Measurements from ENCODE around the gene VDAC1.

DNA sequence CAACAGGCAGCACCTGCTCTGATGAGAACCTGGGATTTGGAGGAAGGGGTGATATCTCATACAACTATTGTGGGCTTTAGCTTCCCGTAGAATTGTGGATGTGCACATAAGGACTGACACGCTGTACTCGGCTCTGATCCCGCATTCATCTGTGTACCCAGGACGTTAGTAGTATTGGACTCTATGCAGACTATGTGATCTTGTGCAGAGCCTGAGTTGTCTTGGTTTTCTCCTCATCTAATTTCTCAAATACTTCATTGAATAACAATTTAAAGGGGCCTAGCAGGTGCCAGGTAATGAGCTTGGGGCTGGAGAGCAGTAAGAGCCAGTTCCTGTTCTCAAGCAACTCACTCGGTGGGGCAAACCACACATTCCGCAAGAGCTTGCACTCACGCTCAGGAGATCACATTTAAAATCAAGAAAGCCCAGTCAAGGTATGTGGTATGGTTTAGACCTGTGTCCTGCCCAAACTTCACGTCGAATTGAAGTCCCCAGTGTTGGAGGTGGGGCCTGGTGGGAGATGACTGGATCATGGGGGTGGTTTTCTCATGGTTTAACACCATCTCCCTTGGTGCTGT, 51.1 kb downstream of the VDAC1 start:
- TF ChIP-seq CTCF (conservative IDR thresholded peaks at IDR 0.05 in 1 of 2, IDR thresholded peaks at IDR 0.05 in 1 of 2; ENCODE audit: low read depth in 1 of 2, low read length in 2 of 2) = no peak
- TF ChIP-seq EZH2 (IDR thresholded peaks at IDR 0.05; ENCODE audit: low read length, missing control alignments) = no peak

Measured in fibroblast of lung (primary cell).